NCI-H526 treated with DMSO at 0.1 percent for 48 hours (cell line): ENCODE results near the gene FAM131A.
A peak's percentile ranks its signal among the peaks of the same experiment; 100 is the strongest.

Experiments
- DNase-seq: peaks from one replicate; lab custom pipeline; 2025; lab: John Stamatoyannopoulos, UW

The FAM131A gene

GRCh38 chr3:184358124-184358767 lies 20.8 kb downstream of the FAM131A start:
- no peak for DNase-seq

- no peak for DNase-seq
Observed at GRCh38 chr3:184358921-184359350, 21.5 kb downstream of the FAM131A start.

GRCh38 chr3:184359610-184360009 lies 22.2 kb downstream of the FAM131A start:
- no peak for DNase-seq

GRCh38 chr3:184360070-184360928 lies 22.9 kb downstream of the FAM131A start:
- no peak for DNase-seq

- no peak for DNase-seq
Observed at GRCh38 chr3:184360929-184361531, 23.6 kb downstream of the FAM131A start.

- peak; percentile 49 for DNase-seq
Observed at GRCh38 chr3:184361532-184361931, 24.1 kb downstream of the FAM131A start, which contains the start of the genes CLCN2 and POLR2H. CLCN2 (minus strand) TSS chr3:184361605; CDS start chr3:184361479, 126 bp downstream. POLR2H (plus strand) TSS chr3:184361710; CDS start chr3:184363493, 1,783 bp downstream.

- DNase-seq, result peak; percentile 57
Observed at GRCh38 chr3:184361932-184362667, 24.7 kb downstream of the FAM131A start.

GRCh38 chr3:184362668-184363546 lies 25.5 kb downstream of the FAM131A start:
- peak; percentile 96 for DNase-seq

- DNase-seq, result no peak
Observed at GRCh38 chr3:184366619-184367289, 29.4 kb downstream of the FAM131A start.

GRCh38 chr3:184368116-184368515 lies 30.7 kb downstream of the FAM131A start:
- DNase-seq, result no peak

- DNase-seq, result no peak
Observed at GRCh38 chr3:184368586-184369183, 31.3 kb downstream of the FAM131A start.

GRCh38 chr3:184371570-184372018 lies 34.2 kb downstream of the FAM131A start:
- DNase-seq, result peak; percentile 62

- no peak for DNase-seq
Observed at GRCh38 chr3:184372296-184372821, 35.0 kb downstream of the FAM131A start.

GRCh38 chr3:184372911-184373310 lies 35.5 kb downstream of the FAM131A start:
- DNase-seq, result no peak

GRCh38 chr3:184373422-184373821 lies 36.0 kb downstream of the FAM131A start:
- no peak for DNase-seq

- no peak for DNase-seq
Observed at GRCh38 chr3:184375747-184376461, 38.5 kb downstream of the FAM131A start.

- DNase-seq, result no peak
Observed at GRCh38 chr3:184377374-184377773, 40.0 kb downstream of the FAM131A start.

GRCh38 chr3:184377882-184378445 lies 40.6 kb downstream of the FAM131A start, which contains the start of gene THPO:
THPO (minus strand) TSS chr3:184378207; CDS start chr3:184376259, 1,948 bp downstream.
- no peak for DNase-seq
